HG02943 (cell line): ENCODE measurements around the gene EGFR.

Source experiments
- ATAC-seq: cut with Tn5 transposase; IDR thresholded peaks from one replicate; pipeline ENCODE4 v1.9.1; 2021; ENCODE audit warnings: mild to moderate bottlenecking, low read depth, moderate library complexity; ENCODE audit not compliant: unreplicated experiment

The EGFR gene

DNA sequence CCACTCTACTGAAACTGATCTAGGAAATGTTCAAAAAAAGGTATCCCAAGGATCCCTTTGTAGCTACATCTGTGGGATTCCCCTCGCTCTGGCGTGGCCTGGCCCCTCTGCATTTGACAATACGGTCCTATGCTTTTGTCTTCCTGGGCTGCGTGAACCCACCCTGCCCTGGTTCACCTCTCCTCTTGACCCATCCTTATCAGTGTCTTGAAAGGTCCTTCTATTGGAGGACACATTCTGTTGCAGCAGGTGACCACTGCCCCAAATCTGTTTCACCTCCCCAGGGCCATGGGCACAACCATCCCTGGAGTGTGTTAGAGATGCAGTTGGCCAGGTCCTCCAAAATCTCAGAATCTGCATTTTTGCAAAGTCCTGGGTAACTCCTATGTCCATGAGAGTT, 100.8 kb downstream of the EGFR start:
- ATAC-seq: no peak

DNA sequence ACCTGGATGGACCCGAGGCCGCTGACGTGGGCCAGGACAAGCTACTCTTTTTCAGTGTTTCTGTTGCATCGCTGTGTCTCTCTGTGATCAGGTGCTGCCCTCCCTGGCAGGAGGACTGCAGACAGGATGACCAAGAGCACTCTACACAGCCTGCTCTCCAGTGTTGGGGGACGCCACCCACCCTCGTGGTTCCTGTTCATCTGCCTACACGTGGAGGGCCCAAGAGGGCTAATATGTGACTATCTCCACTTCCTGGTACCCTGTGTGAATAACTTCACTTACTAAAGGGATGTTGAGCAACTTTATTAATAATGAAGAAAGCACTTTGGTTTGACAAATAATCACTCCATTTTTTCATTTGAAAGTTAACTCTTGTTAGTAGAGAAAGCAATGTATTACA, 101.3 kb downstream of the EGFR start:
- no peak for ATAC-seq

DNA sequence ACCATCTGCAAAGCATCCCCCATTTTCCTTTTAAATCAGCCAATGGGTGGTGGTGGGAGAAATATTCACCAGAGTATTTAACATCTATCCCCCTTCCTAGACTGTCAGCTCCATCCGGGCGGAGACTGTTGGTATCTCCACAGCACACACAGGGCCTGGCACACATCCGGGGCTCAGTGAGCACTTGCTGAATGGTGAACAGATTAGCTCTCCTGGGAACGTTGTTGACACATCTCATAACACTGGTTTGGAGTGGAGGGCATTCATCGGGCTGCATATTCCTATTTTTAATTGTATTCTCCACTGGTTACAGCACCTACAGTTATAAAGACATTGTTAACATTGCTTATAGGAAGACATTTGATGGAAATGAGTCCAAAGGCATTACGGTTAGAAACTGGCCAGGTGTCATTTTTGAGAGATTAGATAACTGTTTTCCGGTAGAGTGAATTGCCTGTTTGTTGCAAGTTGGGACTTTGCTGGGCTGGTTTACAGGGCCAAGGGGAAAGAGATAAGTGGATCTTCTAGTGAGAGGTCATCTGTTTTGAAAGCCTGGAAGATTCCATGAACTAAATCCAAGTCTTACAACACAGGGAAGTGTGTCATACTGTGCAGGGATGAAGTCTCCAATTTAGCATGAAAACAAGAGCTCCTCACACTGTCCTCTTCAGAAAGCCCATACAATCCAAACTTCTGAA, 101.8 kb downstream of the EGFR start:
- no peak for ATAC-seq

DNA sequence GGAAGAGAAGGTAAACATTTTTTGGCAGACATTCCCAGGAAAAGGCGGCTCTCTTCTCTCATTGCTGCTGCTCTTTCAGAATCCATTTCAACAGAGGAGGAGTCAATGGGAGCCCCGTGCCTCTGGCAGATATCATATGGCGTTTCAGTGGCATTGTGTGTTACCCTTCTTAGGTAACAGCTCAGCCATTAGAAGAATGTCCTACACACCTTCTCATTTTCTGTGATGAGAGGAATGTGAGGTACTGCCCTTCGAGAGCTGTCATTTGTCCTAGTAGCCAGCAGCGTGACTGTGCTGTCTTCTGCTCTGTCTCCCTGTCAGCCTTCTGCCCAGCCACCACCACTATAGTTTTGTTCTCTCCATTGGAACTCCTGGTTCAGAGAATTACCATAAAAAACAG, 102.4 kb downstream of the EGFR start:
- ATAC-seq: no peak

DNA sequence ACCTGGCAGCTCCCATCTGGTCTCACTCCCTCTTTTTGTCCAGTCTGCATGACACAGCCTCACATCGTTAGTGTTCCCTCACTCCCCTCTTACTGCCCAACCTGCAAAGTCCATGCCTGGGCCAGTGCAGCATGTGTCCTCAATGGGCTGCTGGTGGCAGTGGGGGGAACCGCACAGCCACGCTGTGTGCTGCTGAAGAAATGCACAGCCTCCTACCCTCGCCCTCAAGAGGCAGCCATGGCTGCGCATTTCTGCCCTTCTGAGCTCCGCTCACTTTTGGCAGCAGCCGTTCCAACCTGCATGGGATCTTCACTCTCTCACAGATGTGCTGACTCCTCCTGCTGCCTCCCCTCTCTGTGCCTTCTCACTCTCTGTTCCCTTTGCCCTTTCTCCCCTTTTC, 103.4 kb downstream of the EGFR start:
- ATAC-seq: no peak

DNA sequence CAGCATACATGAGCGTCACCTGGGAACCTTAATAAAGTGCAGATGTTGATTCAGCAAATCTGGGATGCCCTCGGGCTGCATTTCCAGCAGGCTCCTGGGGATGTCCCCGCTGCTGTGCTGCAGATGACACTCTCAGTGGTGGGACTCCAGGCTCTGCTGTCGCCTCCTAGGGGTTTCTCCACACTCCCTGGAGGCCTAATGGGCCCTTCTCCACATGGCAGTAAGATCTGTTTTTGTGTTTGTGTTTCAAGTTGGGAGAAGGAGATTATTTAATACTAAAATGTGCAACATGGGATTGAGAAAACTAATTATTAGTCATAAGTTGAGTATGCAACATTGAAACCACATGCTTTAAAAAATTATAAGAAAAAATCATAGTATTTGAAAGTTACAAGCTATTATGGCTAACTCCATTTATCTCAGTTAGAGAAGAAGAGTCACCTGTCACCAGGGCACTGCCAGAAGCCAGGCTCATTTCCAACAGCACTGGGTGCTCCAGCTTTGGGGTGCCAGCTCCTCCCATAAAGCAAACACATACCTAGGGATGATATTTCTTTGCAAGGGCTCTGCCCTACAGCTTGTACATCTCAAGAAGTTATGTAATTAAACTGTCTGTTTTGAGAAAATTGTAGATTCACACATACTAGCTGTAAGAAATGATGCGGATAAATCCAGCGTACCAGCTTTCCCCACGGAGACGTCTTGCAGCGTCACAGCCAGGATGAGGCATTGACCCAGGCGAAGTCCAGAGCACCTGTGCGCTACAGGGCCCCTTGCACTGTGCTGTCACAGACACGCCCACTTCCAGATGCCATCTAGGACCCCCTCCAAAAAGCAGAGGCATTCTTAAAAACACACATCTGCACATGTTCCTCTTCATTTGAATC, 106.4 kb downstream of the EGFR start:
- ATAC-seq: no peak

DNA sequence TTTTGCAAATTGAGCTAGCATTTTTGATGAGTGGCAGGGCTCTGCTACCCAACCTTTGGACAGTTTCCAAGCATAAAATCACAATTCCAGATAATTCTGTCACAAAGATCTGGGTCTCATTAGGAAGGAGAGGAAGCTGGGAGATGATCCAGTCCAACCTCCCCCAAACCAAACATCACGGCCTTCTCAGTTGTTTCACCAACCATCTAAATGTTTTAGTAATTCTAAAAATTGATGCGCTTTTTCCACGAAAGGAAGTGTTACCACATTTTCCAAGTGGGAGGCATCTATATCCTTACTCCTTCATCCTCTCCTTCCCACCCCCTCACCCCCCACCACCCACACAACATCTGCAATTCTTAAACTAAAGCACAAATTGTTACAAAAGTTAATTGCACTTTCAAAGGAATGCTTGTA, 108.3 kb downstream of the EGFR start:
- no peak for ATAC-seq

DNA sequence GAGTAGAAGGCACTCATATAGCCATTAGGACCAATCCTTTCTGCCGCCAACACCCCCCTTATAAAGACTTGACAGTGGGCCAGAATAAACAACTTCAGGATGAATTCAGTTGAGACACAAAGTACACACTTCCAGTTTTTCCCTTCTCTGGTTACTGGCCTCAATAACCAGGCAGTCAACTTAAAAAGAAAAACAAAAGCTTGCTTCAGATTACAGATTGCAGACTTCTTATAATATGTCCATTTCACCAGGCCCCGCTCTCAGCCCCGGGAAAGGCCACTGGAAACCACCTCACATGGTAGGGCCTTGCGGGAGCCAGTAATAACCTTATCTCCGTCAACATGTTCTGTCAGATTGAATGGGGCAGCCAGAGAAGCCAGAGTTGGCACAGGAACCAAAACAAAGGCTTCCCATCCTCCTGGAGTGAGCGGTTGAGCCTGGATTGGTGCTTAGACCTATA, 108.8 kb downstream of the EGFR start:
- ATAC-seq: no peak

DNA sequence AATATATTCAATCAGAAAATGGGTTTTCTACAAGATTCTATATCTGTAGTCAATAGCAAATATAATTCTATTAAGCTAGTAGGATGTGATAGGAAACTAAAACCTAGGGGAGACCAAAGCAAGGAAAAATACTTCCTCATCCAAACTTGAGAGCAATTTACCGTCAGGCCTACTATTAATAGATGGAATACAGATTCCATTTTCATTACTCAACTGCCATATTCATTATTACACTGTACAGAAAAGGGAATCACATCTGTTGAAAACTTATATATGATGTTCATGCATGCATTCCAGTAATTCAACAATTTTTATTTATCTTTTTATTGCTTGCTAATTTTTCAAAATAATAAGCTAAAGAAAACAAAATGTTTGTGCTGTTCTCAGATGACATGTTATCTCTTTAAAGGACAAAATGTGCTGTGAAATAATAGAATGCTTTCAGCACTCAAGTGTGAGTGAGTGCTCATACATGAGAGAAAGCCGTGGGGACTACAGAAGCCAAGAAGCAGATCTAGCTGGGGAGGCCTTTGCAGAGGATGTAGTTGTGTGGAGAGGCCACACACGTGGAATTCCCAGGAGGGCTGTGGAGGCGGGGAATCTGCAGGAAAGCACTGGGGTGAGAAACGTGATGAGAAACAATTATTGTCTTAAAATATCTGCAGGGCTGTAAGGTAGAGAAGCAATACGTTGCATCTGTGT, 110.0 kb downstream of the EGFR start:
- ATAC-seq: no peak

DNA sequence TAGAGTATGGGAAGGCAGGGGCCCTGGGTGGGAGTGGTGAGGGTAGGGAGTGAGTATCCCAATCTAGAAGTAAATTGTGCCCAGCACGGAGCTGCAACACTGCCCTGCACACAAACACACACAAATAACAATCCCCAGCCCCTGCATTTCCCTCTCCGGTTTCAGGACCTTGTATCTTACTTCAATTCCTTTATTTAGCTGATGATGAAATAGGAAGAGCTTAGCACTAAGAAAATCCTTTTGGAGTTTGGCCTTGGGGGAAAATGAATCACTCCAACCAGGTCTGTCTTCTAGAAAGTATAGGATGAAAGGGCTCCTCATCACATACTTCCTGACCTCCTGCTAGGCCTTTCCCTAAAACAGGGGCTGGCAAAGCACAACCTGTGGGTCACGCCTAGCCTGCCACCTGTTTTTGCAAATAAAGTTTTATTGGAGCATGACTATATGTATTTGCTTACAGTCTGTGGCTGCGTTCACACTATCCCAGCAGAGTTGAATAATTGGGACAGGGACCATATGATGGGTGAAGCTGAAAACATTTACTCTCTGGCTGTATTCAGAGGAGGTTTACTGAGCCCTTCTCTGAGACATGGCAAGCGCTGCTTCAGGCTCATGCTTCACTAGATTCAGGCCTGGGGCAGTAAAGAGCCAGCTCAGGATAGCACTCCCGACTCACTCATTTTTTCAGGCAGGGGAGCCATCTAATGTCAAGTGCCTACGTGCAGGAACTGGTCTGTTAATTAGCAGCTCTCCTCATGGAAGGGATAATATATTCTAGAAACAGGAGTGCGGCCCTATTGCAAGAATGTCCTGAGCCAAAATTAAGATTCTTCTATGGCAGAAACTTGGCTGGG, 111.0 kb downstream of the EGFR start:
- no peak for ATAC-seq

DNA sequence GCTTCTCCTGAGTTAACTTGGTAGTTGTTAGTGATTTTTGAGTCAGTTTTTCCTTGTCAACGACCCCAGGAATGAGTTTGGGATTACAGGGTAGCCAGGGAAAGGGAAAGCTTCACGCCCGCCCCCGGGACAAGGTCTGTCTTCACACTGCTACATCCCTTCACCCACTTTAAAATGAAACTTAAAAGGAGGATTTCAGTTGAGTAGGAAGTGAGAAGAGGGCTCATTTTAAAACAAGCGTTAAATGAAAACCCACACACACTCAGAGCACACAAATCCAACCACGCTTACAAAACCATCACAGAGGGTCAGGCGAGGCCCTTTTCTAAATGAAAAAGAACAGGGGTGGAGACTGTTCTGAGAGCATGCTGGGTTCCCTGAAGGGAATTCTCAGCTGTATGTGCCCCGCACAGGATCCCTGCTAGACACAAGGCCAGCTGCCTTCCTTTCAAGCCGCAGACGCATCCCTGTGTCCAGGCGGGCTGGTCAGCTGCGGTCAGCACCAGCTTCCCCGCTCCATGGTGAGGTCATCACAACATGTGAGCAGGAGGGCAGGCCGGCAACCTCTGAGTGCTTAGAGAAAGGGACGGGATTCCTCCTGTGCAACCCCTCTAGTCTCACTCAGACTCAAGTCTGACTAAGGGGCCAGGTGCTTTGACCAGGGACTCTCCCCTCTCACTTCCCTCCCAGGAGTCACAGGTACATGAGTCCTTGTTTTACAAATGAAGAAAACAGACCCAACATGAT, 111.8 kb downstream of the EGFR start:
- ATAC-seq: no peak

DNA sequence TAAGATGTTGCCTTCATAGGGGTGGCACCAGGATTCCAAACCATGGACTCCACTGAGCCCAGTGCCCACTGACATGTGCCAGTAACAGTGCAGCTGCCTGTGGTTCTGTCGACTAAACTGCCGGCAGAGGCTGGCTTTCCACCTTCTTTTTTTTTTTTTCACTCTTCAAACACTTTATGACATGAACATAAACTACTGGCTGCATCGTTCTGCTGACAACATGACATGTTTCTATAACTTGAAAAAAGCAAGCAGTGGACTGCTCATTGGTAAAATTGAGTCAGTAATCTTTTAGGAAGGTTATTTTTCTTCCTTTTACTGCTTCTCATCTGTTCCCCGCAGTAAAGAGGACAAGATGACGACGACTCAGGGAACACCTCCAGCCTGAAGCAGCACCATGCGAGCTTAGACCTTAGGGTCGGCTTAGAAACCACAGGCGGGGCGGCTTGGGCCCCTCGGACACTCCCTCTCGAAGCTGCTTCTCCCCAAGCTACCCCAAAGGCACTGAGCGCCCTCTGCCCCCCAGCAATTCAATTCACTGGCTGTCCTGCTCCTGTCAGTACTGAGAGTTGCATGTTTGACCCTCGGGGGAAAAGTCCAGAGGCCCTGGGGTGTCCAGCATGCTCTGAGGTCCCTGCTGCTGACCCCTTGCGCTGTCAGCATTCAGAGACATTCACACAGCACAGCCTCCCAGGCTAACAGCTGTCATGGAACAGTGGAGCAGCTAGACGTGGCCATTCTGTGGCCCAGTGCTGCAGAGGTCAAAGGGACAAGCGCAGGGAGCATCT, 112.5 kb downstream of the EGFR start:
- ATAC-seq: no peak

DNA sequence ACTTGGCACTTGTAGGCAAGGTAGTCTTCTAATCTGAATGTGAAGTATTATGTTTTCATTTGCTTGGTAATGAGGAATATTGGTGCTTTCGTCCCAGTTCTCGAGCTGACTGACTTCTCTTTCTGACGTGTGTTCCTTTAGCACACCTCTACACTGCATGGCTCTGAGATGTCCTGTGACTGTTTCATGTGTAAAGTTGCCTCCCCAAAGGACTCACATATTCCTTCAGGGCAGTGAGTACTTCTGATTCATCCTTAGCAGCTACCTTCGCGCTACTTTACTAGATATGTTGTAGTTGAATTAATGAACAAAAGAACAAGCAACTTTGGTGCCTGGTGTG, 113.7 kb downstream of the EGFR start:
- no peak for ATAC-seq

DNA sequence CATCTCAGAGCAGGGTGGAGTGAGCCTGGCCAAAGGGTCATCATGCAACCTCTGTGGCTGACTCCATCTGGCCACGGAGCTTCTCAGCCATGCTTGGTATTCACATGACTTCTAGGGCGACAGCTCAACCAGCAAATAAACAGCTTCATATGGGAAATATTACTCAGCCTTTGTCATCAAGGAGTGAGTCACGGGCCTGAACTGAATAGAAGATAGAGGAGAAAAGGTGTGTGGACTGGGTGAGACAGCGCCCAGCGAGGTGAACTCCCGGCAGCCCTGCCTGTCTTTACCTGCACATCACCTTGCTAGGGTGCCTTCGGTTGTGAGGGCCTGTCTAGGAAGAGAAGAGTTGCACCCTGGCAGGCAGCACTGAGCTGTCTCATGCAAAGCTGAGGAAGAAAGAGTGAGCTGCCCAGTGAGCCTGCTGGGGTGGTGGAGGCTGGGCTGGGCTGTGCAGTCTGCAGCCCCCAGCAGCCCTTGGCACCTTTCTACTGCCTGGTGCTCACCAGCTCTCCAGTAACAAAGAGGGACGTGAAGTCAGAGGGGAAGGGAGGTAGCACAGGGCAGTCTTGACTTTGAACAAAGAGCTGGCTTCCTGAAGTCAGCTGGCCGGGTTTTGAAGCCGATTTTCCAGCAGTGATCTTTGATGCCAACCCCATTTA, 114.2 kb downstream of the EGFR start:
- no peak for ATAC-seq

DNA sequence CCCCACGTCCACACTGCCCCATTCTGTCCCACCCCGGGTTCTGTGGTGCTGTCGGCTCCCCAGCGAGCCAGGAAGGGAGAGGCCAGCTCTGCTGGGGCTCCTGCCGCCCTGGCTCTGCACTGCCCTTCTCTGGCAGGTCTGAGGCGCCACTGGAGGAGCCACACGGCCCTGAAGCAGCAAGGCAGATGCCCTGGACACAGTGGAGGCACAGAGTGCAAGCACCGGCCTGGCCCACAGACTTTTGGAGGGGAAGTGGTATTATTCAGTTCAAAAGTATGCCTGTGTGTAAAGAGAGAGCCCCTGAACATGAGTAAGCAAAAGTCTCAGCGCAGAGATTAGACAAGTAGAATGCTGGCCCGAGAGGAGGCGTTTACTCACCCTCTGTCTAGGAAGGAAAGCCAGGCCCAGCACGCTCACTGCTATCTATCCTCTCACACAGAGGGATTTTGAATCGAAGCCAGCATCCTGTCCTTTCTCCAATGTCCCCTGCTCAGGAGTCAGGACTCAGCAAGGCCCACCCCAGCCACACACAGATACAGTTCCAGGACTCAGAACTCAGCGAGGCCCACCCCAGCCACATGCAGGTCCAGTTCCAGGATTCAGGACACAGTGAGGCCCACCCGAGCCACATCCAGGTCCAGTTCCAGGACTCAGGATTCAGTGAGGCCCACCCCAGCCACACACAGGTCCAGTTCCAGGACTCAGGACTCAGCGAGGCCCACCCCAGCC, 115.0 kb downstream of the EGFR start:
- no peak for ATAC-seq

DNA sequence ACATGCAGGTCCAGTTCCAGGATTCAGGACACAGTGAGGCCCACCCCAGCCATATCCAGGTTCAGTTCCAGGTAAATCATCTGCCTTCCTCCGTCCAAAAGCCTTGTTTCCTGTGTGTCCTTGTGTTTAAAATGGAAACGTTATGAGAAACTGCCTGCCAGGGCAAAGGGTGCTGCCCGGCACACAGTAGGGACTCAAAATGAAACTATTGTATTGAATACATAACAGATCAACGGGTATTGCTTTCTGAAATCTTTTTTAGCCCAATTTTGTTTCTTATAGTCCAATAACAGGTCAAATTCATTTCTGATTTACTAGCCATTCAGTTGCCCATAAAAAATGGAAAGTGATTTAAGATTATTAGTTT, 115.5 kb downstream of the EGFR start:
- ATAC-seq: no peak

DNA sequence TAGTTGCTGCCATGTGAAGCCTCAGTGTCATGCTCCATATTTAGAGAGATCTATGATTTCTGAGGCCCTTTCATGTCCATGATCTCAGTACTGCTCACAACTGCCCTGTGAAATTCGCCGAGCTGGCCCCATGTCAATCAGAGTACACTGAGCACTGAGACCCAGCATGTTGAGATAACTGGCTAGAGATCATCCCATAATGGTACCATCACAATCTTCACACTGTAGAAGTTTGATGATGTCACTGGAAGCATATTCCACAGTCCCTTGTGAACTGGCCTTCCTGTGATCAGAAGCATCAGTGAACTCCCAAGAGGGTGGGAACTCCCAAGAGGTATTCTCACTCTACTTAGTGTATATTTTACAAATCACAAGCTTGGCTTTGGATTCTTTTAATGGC, 116.0 kb downstream of the EGFR start:
- no peak for ATAC-seq

DNA sequence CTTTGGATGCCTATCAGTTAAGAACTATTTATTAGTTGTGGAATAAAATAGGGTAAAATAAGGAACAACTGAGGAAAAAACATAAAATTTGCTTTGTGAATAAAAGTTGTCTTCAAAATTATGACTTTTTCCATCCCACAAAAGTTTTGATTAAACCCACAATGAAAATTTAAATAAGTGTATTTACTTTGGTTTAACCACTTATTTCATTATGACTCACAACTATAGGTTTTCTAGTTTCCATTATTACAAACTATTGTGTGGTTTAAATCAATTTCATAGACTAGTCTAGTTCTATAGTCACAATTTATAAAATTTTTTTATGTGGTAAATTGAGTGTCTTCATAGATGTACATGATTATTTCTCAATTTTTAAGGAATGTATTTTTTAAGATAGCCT, 116.6 kb downstream of the EGFR start:
- ATAC-seq: no peak
